H1 (cell line): ENCODE measurements around the gene CWC27. TPM values are rescaled to one million over a fixed set of nuclear protein-coding genes. Genes with fewer than 3 reads are reported as not detected.

ENCODE experiments used
- CTCF ChIA-PET: fragments of 300-600 bp; sonication (Branson Sonifier 250); formaldehyde crosslinking; loops from one replicate; lab custom pipeline; 2021; ENCODE audit not compliant: partially characterized antibody; lab: Charles Lee
- POLR2A ChIA-PET: fragments of 300-600 bp; sonication (Branson Sonifier 250); formaldehyde crosslinking; loops from one replicate; lab custom pipeline; 2021; ENCODE audit warnings: inconsistent platforms; ENCODE audit not compliant: partially characterized antibody; lab: Charles Lee
- DNase-seq, 2 experiments: peaks; one replicate each; pipeline versions ENCODE4 v3.0.0 to v3.0.0-alpha.2; 2010 to 2022; ENCODE audit warnings: low spot score in 2 of 2, low read depth in 1 of 2, mixed read lengths in 1 of 2
- FAIRE-seq: peaks from 2 replicates; lab custom pipeline; 2011; peaks lifted over from hg19 to GRCh38; lab: Jason Lieb, UNC
- H2AFZ ChIP-seq: 2 replicates; pipeline ENCODE4 v1.8.1; 2012; ENCODE audit warnings: low read length, inconsistent platforms
- H2AK5ac ChIP-seq: 2 replicates; pipeline ENCODE4 v1.6.1; 2013; ENCODE audit warnings: low read depth, low read length
- H2BK120ac ChIP-seq: replicated peaks from 2 replicates; pipeline ENCODE3; 2013; ENCODE audit warnings: low read depth, low read length, inconsistent platforms
- H2BK12ac ChIP-seq: 2 replicates; pipeline ENCODE4 v1.6.1; 2013; ENCODE audit warnings: low read depth, low read length
- H2BK15ac ChIP-seq: 2 replicates; pipeline ENCODE4 v1.6.1; 2013; ENCODE audit warnings: low read length
- H2BK20ac ChIP-seq: 2 replicates; pipeline ENCODE4 v1.6.1; 2013; ENCODE audit warnings: low read length
- H2BK5ac ChIP-seq: 2 replicates; pipeline ENCODE4 v1.6.1; 2013; ENCODE audit warnings: low read depth, low read length
- H3K14ac ChIP-seq: 2 replicates; pipeline ENCODE4 v1.6.1; 2013; ENCODE audit warnings: inconsistent platforms; ENCODE audit not compliant: insufficient read length
- H3K18ac ChIP-seq: 2 replicates; pipeline ENCODE4 v1.6.1; 2013; ENCODE audit warnings: low read length; ENCODE audit errors: extremely low read depth
- H3K23ac ChIP-seq: 2 replicates; pipeline ENCODE4 v1.6.1; 2013; ENCODE audit warnings: inconsistent platforms; ENCODE audit not compliant: insufficient read length
- H3K23me2 ChIP-seq: 2 replicates; pipeline ENCODE4 v1.6.1; 2013; ENCODE audit warnings: low read depth, low read length
- H3K27ac ChIP-seq: 2 replicates; pipeline ENCODE4 v1.6.1; 2011; ENCODE audit warnings: low read depth, low read length, inconsistent platforms
- H3K27me3 ChIP-seq, 4 experiments: replicated peaks in 1 of 4; 1 replicate in 1 of 4; 2 replicates in 3 of 4; pipeline versions ENCODE4 v1.6.1 to v1.8.1; 2011 to 2013; ENCODE audit warnings: low read length in 3 of 4, mild to moderate bottlenecking in 3 of 4, inconsistent platforms in 2 of 4, mixed read lengths in 2 of 4, moderate library complexity in 1 of 4; ENCODE audit not compliant: control insufficient read depth in 3 of 4, insufficient read depth in 3 of 4; ENCODE audit errors: extremely low read depth in 1 of 4
- H3K36me3 ChIP-seq, 4 experiments: 2 replicates each; pipeline versions ENCODE4 v1.6.1 to v1.8.1; 2011 to 2013; ENCODE audit warnings: mild to moderate bottlenecking in 4 of 4, low read length in 3 of 4, moderate library complexity in 2 of 4, control low read depth in 1 of 4, inconsistent platforms in 1 of 4; ENCODE audit not compliant: insufficient read depth in 4 of 4, control insufficient read depth in 2 of 4
- H3K4ac ChIP-seq: replicated peaks from 2 replicates; pipeline ENCODE3; 2013; ENCODE audit warnings: low read length, low read depth, mixed read lengths, inconsistent platforms; ENCODE audit not compliant: insufficient read length
- H3K4me1 ChIP-seq, 4 experiments: replicated peaks in 1 of 4; 1 replicate in 1 of 4; 2 replicates in 3 of 4; pipeline versions ENCODE4 v1.6.1 to v1.8.1; 2011 to 2013; ENCODE audit warnings: low read length in 3 of 4, inconsistent platforms in 2 of 4, mixed read lengths in 1 of 4; ENCODE audit not compliant: insufficient read depth in 4 of 4, control insufficient read depth in 3 of 4
- H3K4me2 ChIP-seq, 2 experiments: 2 replicates each; pipeline versions ENCODE4 v1.6.1 to v1.8.1; 2011 to 2013; ENCODE audit warnings: low read depth in 2 of 2, low read length in 2 of 2, control low read depth in 1 of 2, inconsistent platforms in 1 of 2, mild to moderate bottlenecking in 1 of 2; ENCODE audit not compliant: insufficient read depth in 1 of 2
- H3K4me3 ChIP-seq, 4 experiments: fragments of 200-600, 300-600 bp in 1 of 4; sonication (generic), shearing (Covaris generic), sonication (Bioruptor Twin) in 1 of 4; 2 replicates each; pipeline versions ENCODE4 v1.5.1 to v1.8.1; 2011 to 2016; ENCODE audit warnings: low read length in 4 of 4, low read depth in 3 of 4, control low read depth in 2 of 4, inconsistent platforms in 2 of 4, mild to moderate bottlenecking in 2 of 4, mixed read lengths in 1 of 4, moderate library complexity in 1 of 4; ENCODE audit not compliant: insufficient read depth in 2 of 4; ENCODE audit errors: extremely low read depth in 1 of 4
- H3K56ac ChIP-seq: replicated peaks from 2 replicates; pipeline ENCODE3; 2013; ENCODE audit warnings: low read depth, mild to moderate bottlenecking, mixed read lengths, low read length, inconsistent platforms; ENCODE audit not compliant: insufficient read length
- H3K79me1 ChIP-seq: 2 replicates; pipeline ENCODE4 v1.6.1; 2013; ENCODE audit warnings: low read depth, low read length, control low read depth
- H3K79me2 ChIP-seq, 2 experiments: 2 replicates each; pipeline versions ENCODE4 v1.6.1 to v1.8.1; 2012 to 2013; ENCODE audit warnings: low read length in 2 of 2, mild to moderate bottlenecking in 2 of 2, inconsistent platforms in 1 of 2; ENCODE audit not compliant: insufficient read depth in 2 of 2, control insufficient read depth in 1 of 2
- H3K9ac ChIP-seq, 4 experiments: replicated peaks in 1 of 4; 1 replicate in 1 of 4; 2 replicates in 3 of 4; pipeline versions ENCODE4 v1.6.1 to v1.8.1; 2011 to 2013; ENCODE audit warnings: low read depth in 3 of 4, low read length in 3 of 4, control low read depth in 2 of 4, mild to moderate bottlenecking in 2 of 4, moderate library complexity in 2 of 4, inconsistent platforms in 1 of 4; ENCODE audit errors: extremely low read depth in 1 of 4
- H3K9me3 ChIP-seq, 2 experiments: 2 replicates each; pipeline versions ENCODE4 v1.6.1 to v1.8.1; 2012 to 2013; ENCODE audit warnings: mild to moderate bottlenecking in 2 of 2, moderate library complexity in 2 of 2, control low read depth in 1 of 2, inconsistent platforms in 1 of 2, low read depth in 1 of 2, low read length in 1 of 2, mixed read lengths in 1 of 2; ENCODE audit not compliant: insufficient read depth in 2 of 2
- H4K20me1 ChIP-seq, 2 experiments: replicated peaks in 1 of 2; 2 replicates each; pipeline versions ENCODE3 to v1.8.1; 2011 to 2013; ENCODE audit warnings: inconsistent platforms in 2 of 2, low read length in 2 of 2, mild to moderate bottlenecking in 1 of 2; ENCODE audit not compliant: insufficient read depth in 2 of 2, control insufficient read depth in 1 of 2
- H4K5ac ChIP-seq: 2 replicates; pipeline ENCODE4 v1.6.1; 2013; ENCODE audit warnings: low read length, low read depth, mixed read lengths, inconsistent platforms; ENCODE audit not compliant: insufficient read length
- H4K8ac ChIP-seq: 2 replicates; pipeline ENCODE4 v1.8.0; 2013; ENCODE audit warnings: mild to moderate bottlenecking, moderate library complexity, low read length, inconsistent platforms; ENCODE audit not compliant: insufficient read depth; ENCODE audit errors: extremely low read depth
- H4K91ac ChIP-seq: replicated peaks from 2 replicates; pipeline ENCODE3; 2013; ENCODE audit warnings: low read length, mixed read lengths, inconsistent platforms; ENCODE audit not compliant: insufficient read length
- CHD1 ChIP-seq: IDR thresholded peaks from 2 replicates; pipeline ENCODE4 v1.6.1; 2012; ENCODE audit warnings: low read depth, low read length, improper control_type of control experiment
- CTCF ChIP-seq, 3 experiments: IDR thresholded peaks; 1 replicate in 2 of 3; 2 replicates in 1 of 3; pipeline versions ENCODE4 v1.5.1 to v1.6.1; 2011; ENCODE audit warnings: low read length in 3 of 3, mild to moderate bottlenecking in 3 of 3, inconsistent platforms in 2 of 3, low read depth in 1 of 3, moderate library complexity in 1 of 3; ENCODE audit not compliant: insufficient read depth in 1 of 3; ENCODE audit errors: control extremely low read depth in 1 of 3
- GABPA ChIP-seq: IDR thresholded peaks from 2 replicates; pipeline ENCODE4 v1.6.1; 2011; ENCODE audit warnings: mild to moderate bottlenecking, low read length, moderate library complexity, borderline replicate concordance; ENCODE audit not compliant: insufficient read depth
- NRF1 ChIP-seq: IDR thresholded peaks from 2 replicates; pipeline ENCODE4 v1.6.1; 2011; ENCODE audit warnings: mild to moderate bottlenecking, low read depth, low read length, improper control_type of control experiment
- POLR2A ChIP-seq, 2 experiments: IDR thresholded peaks; 1 replicate in 1 of 2; 2 replicates in 1 of 2; pipeline ENCODE4 v1.6.1; 2011; ENCODE audit warnings: low read depth in 2 of 2, low read length in 2 of 2, mild to moderate bottlenecking in 2 of 2; ENCODE audit errors: control extremely low read depth in 1 of 2
- POLR2AphosphoS5 ChIP-seq: IDR thresholded peaks from 2 replicates; pipeline ENCODE4 v1.6.1; 2011; ENCODE audit warnings: low read depth, low read length
- RBBP5 ChIP-seq: IDR thresholded peaks from 2 replicates; pipeline ENCODE4 v1.7.1; 2012; ENCODE audit warnings: low read depth, mild to moderate bottlenecking, inconsistent platforms, low read length, moderate library complexity, borderline replicate concordance
- RNF2 ChIP-seq: fragments of 200-900, 300-1000 bp; sonication (generic); IDR thresholded peaks from 2 replicates; pipeline ENCODE4 v1.7.1; 2016; ENCODE audit warnings: borderline replicate concordance, low read depth, mild to moderate bottlenecking, antibody characterized with exemption, low read length; ENCODE audit not compliant: poor library complexity, severe bottlenecking; ENCODE audit errors: missing control alignments
- SIX5 ChIP-seq: IDR thresholded peaks from 2 replicates; pipeline ENCODE4 v1.6.1; 2011; ENCODE audit warnings: mild to moderate bottlenecking, low read depth, low read length
- SP4 ChIP-seq: IDR thresholded peaks from 2 replicates; pipeline ENCODE4 v1.6.1; 2012; ENCODE audit warnings: low read length, inconsistent platforms
- TCF12 ChIP-seq: IDR thresholded peaks from 2 replicates; pipeline ENCODE4 v1.6.1; 2011; ENCODE audit warnings: low read depth, mild to moderate bottlenecking, low read length
- YY1 ChIP-seq: IDR thresholded peaks from 2 replicates; pipeline ENCODE4 v1.6.1; 2011; ENCODE audit warnings: low read depth, mild to moderate bottlenecking, low read length
- WGBS, 2 experiments: shearing (Covaris generic) in 1 of 2; methylation state at CpG; one replicate each; pipeline versions ENCODE4 v1.1.6 to v1.1.7; 2013 to 2015; ENCODE audit warnings: low lambda C conversion rate in 2 of 2, mixed read lengths in 2 of 2, inconsistent platforms in 1 of 2, low coverage in 1 of 2, missing lambda C conversion rate in 1 of 2; ENCODE audit not compliant: insufficient replicate concordance in 2 of 2, insufficient coverage in 1 of 2, insufficient read length in 1 of 2; ENCODE audit errors: extremely low coverage in 1 of 2, missing lambda C conversion rate in 1 of 2; 5-methylcytosine and 5-hydroxymethylcytosine counted together
- polyA plus RNA-seq, 7 experiments: library from polyadenylated mRNA; depleted of rRNA in 3 of 7; stranded (reverse) in 5 of 7; unstranded in 2 of 7; fragments of >200 nt in 5 of 7; fragments of 200-250 nt in 2 of 7; gene quantifications; 1 replicate in 5 of 7; 2 replicates in 1 of 7; 4 replicates in 1 of 7; pipeline versions ENCODE4 v1.2.1 to v1.2.3, GENCODE V29; 2011 to 2013; ENCODE audit warnings: missing spikeins in 2 of 7, mixed read lengths in 2 of 7
- total RNA-seq: library from RNA; stranded (reverse); fragmentation: NEBNext Ultra II Directional; extraction: Animal tissue kit (Norgen Biotek cat#: 25700); gene quantifications from 2 replicates; pipeline ENCODE4 v1.2.1, GENCODE V29; 2021

CWC27 gene
- total and polyA plus RNA-seq, 2 of the 8 experiments (the other 6 are each of a cell fraction or from before 2014, with no cell fraction given): 24.9 to 43.4 TPM

GRCh38 chr5:64838376-64838775 is 69.6 kb downstream of the CWC27 start:
- H2AFZ ChIP-seq: no peak overlapping the region
- no peak overlapping the region for H3K4me3 ChIP-seq
- H3K27me3 ChIP-seq: no peaks in the 10 kb centered on the region
- peaks cover 0 to 3% (median 1%) of the 10 kb centered on the region in 4 experiments; a peak in 2 of 8 replicates for H3K36me3 ChIP-seq
- FAIRE-seq: no peak
- no peak overlapping the region for H2BK15ac ChIP-seq
- no peaks in the 10 kb centered on the region for H3K79me1 ChIP-seq
- no peak overlapping the region for H3K4ac ChIP-seq
- H3K4me1 ChIP-seq: no peaks in the 10 kb centered on the region; a peak in 1 of 7 replicates
- ChIA-PET CTCF (interaction anchor here (0.6 to 1.0 kb wide), 3 partner anchors 12 to 645 kb away, joined by 3 to 4 read pairs (median 3); no protein-coding TSS in a partner anchor), POLR2A (interaction anchor here (0.5 kb wide), 1 partner anchor 10 kb away, joined by 4 read pairs; no protein-coding TSS in a partner anchor)
- no peak overlapping the region for H3K4me2 ChIP-seq
- H2BK5ac ChIP-seq: no peak overlapping the region
- H3K23ac ChIP-seq: no peak overlapping the region
- H3K23me2 ChIP-seq: no peaks in the 10 kb centered on the region
- H3K18ac ChIP-seq: no peak overlapping the region
- no peak overlapping the region for H3K27ac ChIP-seq
- no peak overlapping the region for H4K8ac ChIP-seq
- no peak overlapping the region for H2BK120ac ChIP-seq
- 0 out of 4 replicates have a peak, but pooled peaks cover 0 to 2% of the 10 kb centered on the region in 2 experiments for H3K9me3 ChIP-seq
- no peak overlapping the region for H3K56ac ChIP-seq
- DNase-seq: no peak
- H4K20me1 ChIP-seq: no peaks in the 10 kb centered on the region
- no peak overlapping the region for H3K14ac ChIP-seq
- H2AK5ac ChIP-seq: no peak overlapping the region
- WGBS, 2 experiments: 96% methylated on average over 1 of the region's 1 CpG; no CpG with 5 or more reads in 1 of the 2 experiments
- H2BK20ac ChIP-seq: no peak overlapping the region
- no peak overlapping the region for H4K91ac ChIP-seq
- H2BK12ac ChIP-seq: no peak overlapping the region
- no peaks in the 10 kb centered on the region for H3K79me2 ChIP-seq
- H3K9ac ChIP-seq: no peak overlapping the region
- H4K5ac ChIP-seq: no peak overlapping the region
- TF ChIP-seq CHD1: no peak
- TF ChIP-seq GABPA: no peak
- TF ChIP-seq SIX5: no peak
- TF ChIP-seq CTCF (IDR thresholded peaks at IDR 0.05; ENCODE audit: control extremely low read depth in 1 of 3, insufficient read depth in 1 of 3, low read depth in 1 of 3, low read length in 3 of 3): no peak
- TF ChIP-seq POLR2A (IDR thresholded peaks at IDR 0.05; ENCODE audit: control extremely low read depth in 1 of 2, low read depth in 2 of 2, low read length in 2 of 2): no peak
- TF ChIP-seq POLR2AphosphoS5: no peak
- no peak for TF ChIP-seq RNF2
- TF ChIP-seq RBBP5: no peak
- TF ChIP-seq SP4: no peak
- no peak for TF ChIP-seq TCF12
- TF ChIP-seq YY1: no peak
- TF ChIP-seq NRF1: no peak
